ENCODE measurements around the gene GPRIN3.

The GPRIN3 gene

GRCh38 chr4:89344571-89344970 lies 37.0 kb upstream of the GPRIN3 start:
- TF ChIP-seq ZFX (IDR thresholded peaks at IDR 0.05) (no peak), CTCF (conservative IDR thresholded peaks at IDR 0.05) (no peak)
- H3K27ac ChIP-seq: no peak overlapping the region

GRCh38 chr4:89338206-89338605 lies 30.6 kb upstream of the GPRIN3 start:
- TF ChIP-seq ZFX (IDR thresholded peaks at IDR 0.05) (no peak), CTCF (conservative IDR thresholded peaks at IDR 0.05) (no peak)
- H3K27ac ChIP-seq: no peak overlapping the region

GRCh38 chr4:89337681-89338080 lies 30.1 kb upstream of the GPRIN3 start:
- TF ChIP-seq ZFX (IDR thresholded peaks at IDR 0.05): no peak
- TF ChIP-seq CTCF (conservative IDR thresholded peaks at IDR 0.05): no peak
- H3K27ac ChIP-seq: no peak overlapping the region

- H3K27ac ChIP-seq: no peak overlapping the region
- TF ChIP-seq CTCF (conservative IDR thresholded peaks at IDR 0.05) (no peak), ZFX (IDR thresholded peaks at IDR 0.05) (no peak)
Observed at GRCh38 chr4:89336818-89337420, 29.3 kb upstream of the GPRIN3 start.

GRCh38 chr4:89334830-89335229 lies 27.2 kb upstream of the GPRIN3 start:
- H3K27ac ChIP-seq: no peak overlapping the region
- TF ChIP-seq ZFX (IDR thresholded peaks at IDR 0.05): no peak
- no peak for TF ChIP-seq CTCF (conservative IDR thresholded peaks at IDR 0.05)

GRCh38 chr4:89334311-89334710 lies 26.7 kb upstream of the GPRIN3 start:
- no peak overlapping the region for H3K27ac ChIP-seq
- TF ChIP-seq CTCF (conservative IDR thresholded peaks at IDR 0.05): no peak
- no peak for TF ChIP-seq ZFX (IDR thresholded peaks at IDR 0.05)

- TF ChIP-seq ZFX (IDR thresholded peaks at IDR 0.05): no peak
- TF ChIP-seq CTCF (conservative IDR thresholded peaks at IDR 0.05): no peak
- H3K27ac ChIP-seq: no peak overlapping the region
Observed at GRCh38 chr4:89331686-89332544, 24.3 kb upstream of the GPRIN3 start.
